SJSA1 (cell line): ENCODE results near the gene RIPPLY2. TPM values are rescaled to one million over a fixed set of nuclear protein-coding genes. Genes with fewer than 3 reads are reported as not detected.
"Not testable (repeated sequence)": the region's sequence is repeated elsewhere in the genome, so short reads cannot be mapped to it uniquely, and the experiment has no call there.

Experiments used
- DNase-seq, 2 experiments: peaks; one replicate each; pipeline ENCODE4 v3.0.0-alpha.2; 2015 to 2020; ENCODE audit warnings: low spot score in 2 of 2, low read depth in 1 of 2
- H3K27ac ChIP-seq: fragments of 250-450 bp; sonication (Bioruptor Pico); 2 replicates; pipeline ENCODE4 v1.5.1; 2020; ENCODE audit warnings: mild to moderate bottlenecking, moderate library complexity
- H3K27me3 ChIP-seq: fragments of 250-450 bp; sonication (Bioruptor Pico); replicated peaks from 2 replicates; pipeline ENCODE4 v1.5.1; 2020; ENCODE audit warnings: mild to moderate bottlenecking, moderate library complexity
- H3K36me3 ChIP-seq: fragments of 250-450 bp; sonication (Bioruptor Pico); 2 replicates; pipeline ENCODE4 v1.5.1; 2020; ENCODE audit warnings: mild to moderate bottlenecking
- H3K4me1 ChIP-seq: fragments of 250-450 bp; sonication (Bioruptor Pico); replicated peaks from 2 replicates; pipeline ENCODE4 v1.6.1; 2021; ENCODE audit warnings: mild to moderate bottlenecking
- H3K4me3 ChIP-seq: fragments of 250-450 bp; sonication (Bioruptor Pico); 2 replicates; pipeline ENCODE4 v1.5.1; 2020; ENCODE audit warnings: mild to moderate bottlenecking
- H3K9me3 ChIP-seq: fragments of 250-450 bp; sonication (Bioruptor Pico); replicated peaks from 2 replicates; pipeline ENCODE4 v1.5.1; 2020; ENCODE audit warnings: mild to moderate bottlenecking
- total RNA-seq: library from RNA; depleted of rRNA; stranded (reverse); fragments of >200 nt; shearing (Covaris generic); gene quantifications from 2 replicates; pipeline ENCODE4 v1.2.3, GENCODE V29; 2014; rRNA removed

RIPPLY2 gene
- total RNA-seq, 1 experiment from 2014 or later, result not detected

DNA sequence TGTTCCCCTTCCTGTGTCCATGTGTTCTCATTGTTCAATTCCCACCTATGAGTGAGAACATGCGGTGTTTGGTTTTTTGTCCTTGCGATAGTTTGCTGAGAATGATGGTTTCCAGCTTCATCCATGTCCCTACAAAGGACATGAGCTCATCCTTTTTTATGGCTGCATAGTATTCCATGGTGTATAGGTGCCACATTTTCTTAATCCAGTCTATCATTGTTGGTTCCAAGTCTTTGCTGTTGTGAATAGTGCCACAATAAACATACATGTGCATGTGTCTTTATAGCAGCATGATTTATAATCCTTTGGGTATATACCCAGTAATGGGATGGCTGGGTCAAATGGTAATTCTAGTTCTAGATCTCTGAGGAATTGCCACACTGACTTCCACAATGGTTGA lies 43.9 kb downstream of the RIPPLY2 start:
- not testable (repeated sequence) for H3K4me3 ChIP-seq, H3K27ac ChIP-seq, H3K27me3 ChIP-seq, H3K9me3 ChIP-seq, H3K4me1 ChIP-seq, DNase-seq, H3K36me3 ChIP-seq

DNA sequence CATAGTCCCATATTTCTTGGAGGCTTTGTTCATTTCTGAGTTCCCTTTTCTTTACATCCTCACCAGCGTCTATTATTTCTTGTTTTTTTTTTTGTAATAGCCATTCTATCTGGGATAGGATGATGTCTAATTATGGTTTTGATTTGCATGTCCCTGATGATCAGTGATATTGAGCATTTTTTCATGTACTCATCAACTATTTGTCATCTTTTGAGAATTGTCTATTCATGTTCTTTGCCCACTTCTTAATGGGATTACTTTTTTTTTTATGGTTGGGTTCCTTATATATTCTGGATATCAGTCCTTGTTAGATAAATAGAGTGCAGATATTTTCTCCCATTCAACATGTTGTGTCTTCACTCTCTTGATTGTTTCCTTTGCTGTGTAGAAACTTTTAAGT lies 48.5 kb downstream of the RIPPLY2 start:
- H3K9me3 ChIP-seq, result no peaks in the 10 kb centered on the region
- H3K27ac ChIP-seq, result no peak overlapping the region
- DNase-seq, result no peak
- no peaks in the 10 kb centered on the region for H3K36me3 ChIP-seq
- no peak overlapping the region for H3K4me3 ChIP-seq
- no peaks in the 10 kb centered on the region for H3K27me3 ChIP-seq
- H3K4me1 ChIP-seq, result no peaks in the 10 kb centered on the region

DNA sequence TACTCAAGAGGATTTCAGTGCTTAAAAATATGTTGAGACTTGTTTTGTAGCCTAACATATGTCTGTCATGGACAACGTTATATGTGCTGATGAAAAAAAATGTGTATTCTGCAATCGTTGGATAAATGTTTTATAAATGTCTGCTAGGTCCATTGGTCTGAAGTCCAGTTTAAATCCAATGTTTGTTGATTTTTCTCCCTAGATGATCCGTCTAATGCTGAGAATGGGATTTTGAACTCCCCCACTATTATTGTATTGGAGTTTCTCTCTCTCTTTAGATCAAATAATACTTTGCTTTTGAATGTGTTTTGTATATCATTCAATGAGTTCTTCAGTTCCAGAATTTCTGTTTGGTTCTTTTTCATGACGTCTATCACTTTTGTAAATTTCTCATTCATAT lies 51.2 kb downstream of the RIPPLY2 start:
- Histone ChIP-seq H3K36me3 (no peaks in the 10 kb centered on the region), H3K27ac (no peak overlapping the region), H3K4me1 (no peaks in the 10 kb centered on the region), H3K9me3 (no peaks in the 10 kb centered on the region), H3K27me3 (no peaks in the 10 kb centered on the region), H3K4me3 (no peak overlapping the region)
- no peak for DNase-seq

DNA sequence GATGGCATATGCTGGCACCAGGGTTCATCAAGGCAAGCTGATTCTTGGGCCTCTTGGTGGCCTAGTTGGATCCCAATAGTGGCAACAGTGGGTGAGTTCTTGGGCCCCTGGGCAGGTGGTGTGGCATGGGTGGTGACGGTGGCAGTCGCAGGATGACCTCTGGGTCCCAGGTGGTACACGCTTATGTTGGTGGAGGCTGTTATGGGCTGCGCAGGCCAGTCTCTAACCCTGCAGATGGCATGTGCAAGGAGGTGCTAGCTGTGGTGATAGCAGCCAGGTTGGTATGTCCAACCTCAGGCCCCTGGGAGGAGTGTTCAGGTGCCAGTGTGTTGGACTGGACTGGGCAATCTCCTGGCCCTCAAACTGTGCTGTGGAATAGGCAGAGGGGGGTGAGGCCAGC lies 52.5 kb downstream of the RIPPLY2 start:
- DNase-seq, result no peak
- Histone ChIP-seq H3K4me1 (no peaks in the 10 kb centered on the region), H3K27me3 (no peaks in the 10 kb centered on the region), H3K4me3 (no peak overlapping the region), H3K27ac (no peak overlapping the region), H3K36me3 (no peaks in the 10 kb centered on the region), H3K9me3 (no peaks in the 10 kb centered on the region)

Other genes with a start within 250 kb of the RIPPLY2 start
- not detected in 2 replicates for gene SNAP91, start 144.3 kb upstream of the RIPPLY2 start, total RNA-seq
- gene CYB5R4, start 6.3 kb downstream of the RIPPLY2 start, total RNA-seq, result 27.9 and 38.1 TPM in 2 replicates
- not detected in 2 replicates for gene MRAP2, start 180.4 kb downstream of the RIPPLY2 start, total RNA-seq